Lung (tissue), 12 donors: ENCODE measurements around the gene MSLN. TPM values are rescaled to one million over a fixed set of nuclear protein-coding genes. Genes with fewer than 3 reads are reported as not detected.

Source experiments
- ATAC-seq: fragments of 200-7000 bp; cut with Tn5 transposase; one replicate; pipeline ENCODE4 v1.9.1; 2020; ENCODE audit warnings: moderate number of reproducible peaks; ENCODE audit not compliant: insufficient read depth, low FRiP score
- DNase-seq, 3 donors: peaks; one replicate each; pipeline ENCODE4 v3.0.0-alpha.2; 2013 to 2017
- H3K27ac ChIP-seq, 2 donors: one replicate each; pipeline ENCODE4 v1.5.1; 2013; ENCODE audit warnings: mild to moderate bottlenecking in 2 of 2, moderate library complexity in 2 of 2, control low read depth in 1 of 2, inconsistent platforms in 1 of 2, low read depth in 1 of 2, low read length in 1 of 2
- H3K27me3 ChIP-seq, 3 donors: one replicate each; pipeline ENCODE4 v1.5.1; 2013; ENCODE audit warnings: low read length in 2 of 3; ENCODE audit not compliant: control insufficient read depth in 3 of 3, insufficient read depth in 3 of 3
- H3K36me3 ChIP-seq, 4 donors: one replicate each; pipeline ENCODE4 v1.5.1; 2013; ENCODE audit warnings: low read length in 4 of 4, mild to moderate bottlenecking in 1 of 4, moderate library complexity in 1 of 4; ENCODE audit not compliant: control insufficient read depth in 4 of 4, insufficient read depth in 4 of 4
- H3K4me1 ChIP-seq, 5 donors: one replicate each; pipeline ENCODE4 v1.5.1; 2013; ENCODE audit warnings: low read length in 5 of 5, mild to moderate bottlenecking in 2 of 5, moderate library complexity in 1 of 5; ENCODE audit not compliant: control insufficient read depth in 5 of 5, insufficient read depth in 5 of 5
- H3K4me3 ChIP-seq: one replicate; pipeline ENCODE4 v1.5.1; 2013; ENCODE audit warnings: mild to moderate bottlenecking, control low read depth, moderate library complexity
- H3K9ac ChIP-seq, 2 donors: one replicate each; pipeline ENCODE4 v1.5.1; 2013; ENCODE audit warnings: low read length in 2 of 2, control low read depth in 1 of 2; ENCODE audit not compliant: insufficient read depth in 1 of 2
- H3K9me3 ChIP-seq, 4 donors: one replicate each; pipeline ENCODE4 v1.5.1; 2013; ENCODE audit warnings: low read length in 3 of 4, mild to moderate bottlenecking in 1 of 4, moderate library complexity in 1 of 4; ENCODE audit not compliant: control insufficient read depth in 4 of 4, insufficient read depth in 3 of 4
- WGBS, 2 donors: extraction: QIAGEN DNeasy Blood & Tissue Kit; methylation state at CpG; one replicate each; pipeline ENCODE4 v1.1.7; 2013; 5-methylcytosine and 5-hydroxymethylcytosine counted together
- polyA plus RNA-seq, 2 donors: library from polyadenylated mRNA; stranded (reverse); fragments of 200-250 nt; gene quantifications; one replicate each; pipeline ENCODE4 v1.2.1, GENCODE V29; 2013
- total RNA-seq, 2 donors: library from RNA; depleted of rRNA in 1 of 2; stranded (reverse); fragments of >200 nt in 1 of 2; gene quantifications; one replicate each; pipeline ENCODE4 v1.2.1, GENCODE V29; 2014 to 2021
- TF ChIP-seq, protein P1 (sequence below): IDR thresholded peaks from 2 replicates; pipeline ENCODE4 v1.5.1; 2012; ENCODE audit warnings: mild to moderate bottlenecking; ENCODE audit errors: control extremely low read depth, extremely low read depth
- donor health status: control.
- donor health status: control.
- donor health status: Bipolar disorder and iron deficiency.
- donor health status: healthy.
- donor health status: DM: yes; HTN: yes; CAD: no.

The MSLN gene
- total and polyA plus RNA-seq, 4 donors: 98.8 to 155 (median 120) TPM

GRCh38 chr16:759110-759910, 1.2 kb upstream of the MSLN start:
- no peak overlapping the region for H3K4me3 ChIP-seq
- ATAC-seq (peak; percentile 36), DNase-seq (peak; percentile 70 to 86 (median 79))
- peaks cover 0 to 3% (median 0%) of the 10 kb centered on the region in 4 donors for H3K9me3 ChIP-seq
- H3K36me3 ChIP-seq: no peaks in the 10 kb centered on the region
- no peak overlapping the region for H3K9ac ChIP-seq
- H3K4me1 ChIP-seq: peaks cover 0 to 5% (median 2%) of the 10 kb centered on the region in 5 donors
- TF ChIP-seq, protein P1, sequence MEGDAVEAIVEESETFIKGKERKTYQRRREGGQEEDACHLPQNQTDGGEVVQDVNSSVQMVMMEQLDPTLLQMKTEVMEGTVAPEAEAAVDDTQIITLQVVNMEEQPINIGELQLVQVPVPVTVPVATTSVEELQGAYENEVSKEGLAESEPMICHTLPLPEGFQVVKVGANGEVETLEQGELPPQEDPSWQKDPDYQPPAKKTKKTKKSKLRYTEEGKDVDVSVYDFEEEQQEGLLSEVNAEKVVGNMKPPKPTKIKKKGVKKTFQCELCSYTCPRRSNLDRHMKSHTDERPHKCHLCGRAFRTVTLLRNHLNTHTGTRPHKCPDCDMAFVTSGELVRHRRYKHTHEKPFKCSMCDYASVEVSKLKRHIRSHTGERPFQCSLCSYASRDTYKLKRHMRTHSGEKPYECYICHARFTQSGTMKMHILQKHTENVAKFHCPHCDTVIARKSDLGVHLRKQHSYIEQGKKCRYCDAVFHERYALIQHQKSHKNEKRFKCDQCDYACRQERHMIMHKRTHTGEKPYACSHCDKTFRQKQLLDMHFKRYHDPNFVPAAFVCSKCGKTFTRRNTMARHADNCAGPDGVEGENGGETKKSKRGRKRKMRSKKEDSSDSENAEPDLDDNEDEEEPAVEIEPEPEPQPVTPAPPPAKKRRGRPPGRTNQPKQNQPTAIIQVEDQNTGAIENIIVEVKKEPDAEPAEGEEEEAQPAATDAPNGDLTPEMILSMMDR: no peak
- H3K27ac ChIP-seq: peak overlapping the region in 1 of 2 donors; percentile 84
- no peaks in the 10 kb centered on the region for H3K27me3 ChIP-seq
- 73 to 83% methylated on average over 34 of the region's 34 CpGs for WGBS, 2 donors

- H3K27ac ChIP-seq: peak overlapping the region in 1 of 2 donors; percentile 84
- peaks cover 0 to 3% (median 0%) of the 10 kb centered on the region in 4 donors for H3K9me3 ChIP-seq
- 55 to 76% methylated on average over 14 to 15 of the region's 15 CpGs for WGBS, 2 donors
- no peak overlapping the region for H3K9ac ChIP-seq
- H3K27me3 ChIP-seq: no peaks in the 10 kb centered on the region
- ATAC-seq: no peak
- TF ChIP-seq, protein P1: no peak
- no peak overlapping the region for H3K4me3 ChIP-seq
- H3K4me1 ChIP-seq: peaks cover 0 to 5% (median 2%) of the 10 kb centered on the region in 5 donors
- DNase-seq: no peak
- no peaks in the 10 kb centered on the region for H3K36me3 ChIP-seq
These were observed 469 bp upstream of the MSLN start for GRCh38 chr16:760065-760464.

GRCh38 chr16:761625-762513, 1.3 kb downstream of the MSLN start:
- Histone ChIP-seq H3K4me1 (peaks cover 0 to 5% (median 2%) of the 10 kb centered on the region in 5 donors), H3K9ac (no peak overlapping the region), H3K4me3 (no peak overlapping the region), H3K27me3 (no peaks in the 10 kb centered on the region), H3K36me3 (no peaks in the 10 kb centered on the region), H3K9me3 (no peaks in the 10 kb centered on the region), H3K27ac (no peak overlapping the region)
- 64 to 78% methylated on average over 16 to 22 of the region's 22 CpGs for WGBS, 2 donors
- TF ChIP-seq, protein P1: no peak
- DNase-seq (no peak), ATAC-seq (no peak)
